WTC11 (cell line): ENCODE data around the gene DMTF1.

ENCODE experiments used
- CREM ChIP-seq: sonication (generic); formaldehyde crosslinking; IDR thresholded peaks from 2 replicates; pipeline ENCODE4 v1.8.1; 2022; ENCODE audit warnings: mild to moderate bottlenecking, missing genetic modification reagents, moderate library complexity
- CTCF ChIP-seq: fragments of 200-600 bp; IDR thresholded peaks from 2 replicates; pipeline ENCODE4 v1.8.0; 2022; ENCODE audit warnings: antibody characterized with exemption
- ELF4 ChIP-seq: sonication (generic); formaldehyde crosslinking; IDR thresholded peaks from 2 replicates; pipeline ENCODE4 v1.8.1; 2022; ENCODE audit warnings: low read depth, mild to moderate bottlenecking, moderate library complexity, missing genetic modification reagents
- FOXJ3 ChIP-seq: sonication (generic); formaldehyde crosslinking; IDR thresholded peaks from 2 replicates; pipeline ENCODE4 v1.9.0; 2021; ENCODE audit warnings: missing genetic modification reagents, mild to moderate bottlenecking, borderline replicate concordance
- HMGA2 ChIP-seq: fragments of 250-450 bp; sonication (Bioruptor Pico); IDR thresholded peaks from 2 replicates; pipeline ENCODE4 v1.4.0; 2021; ENCODE audit warnings: mild to moderate bottlenecking, moderate library complexity
- PRRX2 ChIP-seq: fragments of 250-450 bp; sonication (Bioruptor Pico); IDR thresholded peaks from 2 replicates; pipeline ENCODE4 v1.8.0; 2021; ENCODE audit warnings: mild to moderate bottlenecking
- RELA ChIP-seq: sonication (generic); formaldehyde crosslinking; IDR thresholded peaks from 2 replicates; pipeline ENCODE4 v1.8.1; 2022; ENCODE audit warnings: missing genetic modification reagents, mild to moderate bottlenecking, borderline replicate concordance
- SP1 ChIP-seq: sonication (generic); formaldehyde crosslinking; conservative IDR thresholded peaks from 2 replicates; pipeline ENCODE4 v1.8.1; 2022; ENCODE audit warnings: missing genetic modification reagents
- STAT6 ChIP-seq: sonication (generic); formaldehyde crosslinking; conservative IDR thresholded peaks from 2 replicates; pipeline ENCODE4 v1.8.1; 2023; ENCODE audit warnings: mild to moderate bottlenecking, low read depth, missing genetic modification reagents, moderate library complexity
- ZNF423 ChIP-seq: fragments of 250-450 bp; sonication (Bioruptor Pico); IDR thresholded peaks from 2 replicates; pipeline ENCODE4 v2.1.2; 2022; ENCODE audit warnings: mild to moderate bottlenecking, moderate library complexity

GRCh38 chr7:87199241-87199640 lies 47.0 kb downstream of the DMTF1 start:
- no peak for TF ChIP-seq ZNF423 (CRISPR knock-in tag)
- no peak for TF ChIP-seq CTCF
- TF ChIP-seq SP1 (CRISPR knock-in tag): no peak
- TF ChIP-seq ELF4 (CRISPR knock-in tag): no peak
- TF ChIP-seq PRRX2 (CRISPR knock-in tag): no peak
- no peak for TF ChIP-seq RELA (CRISPR knock-in tag)
- no peak for TF ChIP-seq STAT6 (CRISPR knock-in tag)
- no peak for TF ChIP-seq FOXJ3 (CRISPR knock-in tag)
- TF ChIP-seq CREM (CRISPR knock-in tag): no peak
- no peak for TF ChIP-seq HMGA2 (CRISPR knock-in tag)
